ENCODE data around the gene DELE1.

DELE1 gene

DNA sequence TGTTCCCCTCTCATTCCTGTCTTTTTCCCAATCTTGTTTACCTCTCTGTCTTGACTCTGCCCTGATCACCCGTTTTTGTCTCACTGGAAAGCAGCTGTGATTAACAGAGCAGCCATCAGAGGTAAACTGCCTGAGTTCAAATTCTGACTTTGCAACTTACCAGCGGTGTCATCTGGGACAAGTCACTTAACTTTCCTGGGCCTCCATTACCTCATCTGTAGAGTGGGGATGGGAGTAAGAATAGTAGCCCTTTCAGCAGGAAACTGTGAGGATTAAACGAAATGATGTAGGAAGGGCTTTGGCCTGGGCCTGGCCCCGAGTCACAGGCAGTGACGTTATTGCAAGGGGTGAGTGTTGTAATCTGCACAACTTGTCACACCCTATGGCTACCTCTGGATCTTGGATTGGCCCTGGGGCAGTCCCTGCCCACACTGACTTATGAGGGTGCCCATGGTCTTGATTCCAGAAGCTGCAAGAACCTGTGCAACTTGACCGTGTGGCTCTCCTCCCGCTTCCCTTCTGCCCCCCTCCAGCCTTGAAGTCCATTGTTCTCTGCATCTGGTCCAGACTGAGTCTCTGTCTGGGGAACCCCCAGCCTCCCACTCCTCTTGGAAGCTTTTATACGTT, 35.0 kb downstream of the DELE1 start:
- H3K27me3 ChIP-seq (ENCODE audit: control insufficient read depth, insufficient read depth, low read length), result no peaks in the 10 kb centered on the region
- H3K4me3 ChIP-seq (ENCODE audit: low read depth, low read length), result no peak overlapping the region
- H2AFZ ChIP-seq, result no peak overlapping the region
- H3K9ac ChIP-seq, result no peak overlapping the region
- H3K79me2 ChIP-seq, result no peaks in the 10 kb centered on the region
- TF ChIP-seq, protein P1, sequence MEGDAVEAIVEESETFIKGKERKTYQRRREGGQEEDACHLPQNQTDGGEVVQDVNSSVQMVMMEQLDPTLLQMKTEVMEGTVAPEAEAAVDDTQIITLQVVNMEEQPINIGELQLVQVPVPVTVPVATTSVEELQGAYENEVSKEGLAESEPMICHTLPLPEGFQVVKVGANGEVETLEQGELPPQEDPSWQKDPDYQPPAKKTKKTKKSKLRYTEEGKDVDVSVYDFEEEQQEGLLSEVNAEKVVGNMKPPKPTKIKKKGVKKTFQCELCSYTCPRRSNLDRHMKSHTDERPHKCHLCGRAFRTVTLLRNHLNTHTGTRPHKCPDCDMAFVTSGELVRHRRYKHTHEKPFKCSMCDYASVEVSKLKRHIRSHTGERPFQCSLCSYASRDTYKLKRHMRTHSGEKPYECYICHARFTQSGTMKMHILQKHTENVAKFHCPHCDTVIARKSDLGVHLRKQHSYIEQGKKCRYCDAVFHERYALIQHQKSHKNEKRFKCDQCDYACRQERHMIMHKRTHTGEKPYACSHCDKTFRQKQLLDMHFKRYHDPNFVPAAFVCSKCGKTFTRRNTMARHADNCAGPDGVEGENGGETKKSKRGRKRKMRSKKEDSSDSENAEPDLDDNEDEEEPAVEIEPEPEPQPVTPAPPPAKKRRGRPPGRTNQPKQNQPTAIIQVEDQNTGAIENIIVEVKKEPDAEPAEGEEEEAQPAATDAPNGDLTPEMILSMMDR (IDR thresholded peaks at IDR 0.05), result no peak
- H3K36me3 ChIP-seq (ENCODE audit: control insufficient read depth, insufficient read depth, low read length), result no peaks in the 10 kb centered on the region
- H3K4me2 ChIP-seq (ENCODE audit: low read length), result no peak overlapping the region
- H3K27ac ChIP-seq, result peak overlapping the region; percentile 62
- no peaks in the 10 kb centered on the region for H3K9me3 ChIP-seq (ENCODE audit: control insufficient read depth, low read length)
- H3K4me1 ChIP-seq, result peaks cover 3% of the 10 kb centered on the region

DNA sequence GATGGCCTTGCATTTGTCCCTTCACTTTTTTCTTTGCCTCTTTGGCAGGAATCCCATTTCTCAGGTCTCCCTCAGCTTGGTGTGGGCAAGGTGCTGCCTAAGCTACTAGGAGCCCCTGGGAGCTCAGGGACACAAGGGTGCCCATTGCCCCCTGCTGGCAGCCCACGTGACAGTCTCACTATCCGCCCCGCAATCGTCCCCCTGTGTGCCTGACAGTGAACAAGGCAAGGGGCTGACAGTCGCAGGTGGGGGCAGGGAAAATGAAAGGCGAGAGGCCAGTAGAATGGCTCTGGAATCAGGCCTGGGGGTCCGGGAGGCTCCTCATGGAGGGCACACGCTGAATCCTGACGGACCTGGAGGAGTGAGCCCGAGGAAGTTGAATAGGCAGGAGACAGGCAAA, 36.3 kb downstream of the DELE1 start:
- Histone ChIP-seq H3K4me2 (ENCODE audit: low read length) (no peak overlapping the region), H3K36me3 (ENCODE audit: control insufficient read depth, insufficient read depth, low read length) (no peaks in the 10 kb centered on the region), H3K4me3 (ENCODE audit: low read depth, low read length) (no peak overlapping the region), H3K27me3 (ENCODE audit: control insufficient read depth, insufficient read depth, low read length) (no peaks in the 10 kb centered on the region), H3K4me1 (peaks cover 3% of the 10 kb centered on the region), H3K27ac (no peak overlapping the region), H3K9ac (no peak overlapping the region), H2AFZ (no peak overlapping the region), H3K79me2 (no peaks in the 10 kb centered on the region), H3K9me3 (ENCODE audit: control insufficient read depth, low read length) (no peaks in the 10 kb centered on the region)
- TF ChIP-seq, protein P1 (IDR thresholded peaks at IDR 0.05), result peak; percentile 18

DNA sequence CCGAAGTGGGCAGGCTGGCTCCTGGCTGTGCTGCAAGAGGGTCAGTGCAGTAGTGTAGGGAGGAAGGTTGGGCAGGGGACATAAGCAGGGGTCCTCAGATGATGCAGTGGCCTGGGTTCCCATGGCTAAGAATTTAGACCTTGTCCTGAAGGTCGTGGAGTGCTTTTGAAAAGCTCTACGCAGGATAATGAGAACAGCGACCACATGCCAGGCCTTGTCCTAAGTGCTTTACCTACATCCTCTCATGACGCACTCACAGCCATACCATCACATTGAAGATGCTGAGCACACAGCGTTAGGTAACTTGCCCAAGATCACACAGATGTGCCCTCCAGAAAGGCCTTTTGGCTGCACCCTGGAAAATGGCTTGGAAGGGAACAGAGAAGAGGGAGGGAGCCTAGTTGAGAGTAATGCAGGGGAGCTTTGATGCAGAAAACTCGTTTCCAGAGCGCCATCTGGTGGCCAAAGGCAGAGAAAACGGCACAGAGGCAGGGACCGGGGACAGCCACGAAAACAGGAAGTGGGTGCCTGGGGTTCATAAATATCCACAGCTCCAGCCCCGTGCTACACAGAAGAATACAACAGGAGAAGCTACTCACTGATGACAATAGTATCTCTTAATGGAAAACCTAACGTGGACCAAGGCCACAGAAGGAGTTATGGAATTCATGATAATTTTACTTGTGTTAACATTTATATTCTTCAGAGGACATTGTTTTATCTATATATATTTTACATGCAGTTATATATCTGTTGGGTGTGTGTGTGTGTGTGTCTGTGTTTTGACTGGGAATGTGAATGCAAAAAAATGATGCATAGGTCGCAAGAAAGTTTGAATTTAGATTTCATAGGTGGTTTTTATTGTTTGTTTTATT, 37.0 kb downstream of the DELE1 start:
- Histone ChIP-seq H3K79me2 (no peaks in the 10 kb centered on the region), H3K4me2 (ENCODE audit: low read length) (peak overlapping the region; percentile 43), H3K27ac (no peak overlapping the region), H3K27me3 (ENCODE audit: control insufficient read depth, insufficient read depth, low read length) (no peaks in the 10 kb centered on the region), H2AFZ (peak overlapping the region; percentile 76), H3K9me3 (ENCODE audit: control insufficient read depth, low read length) (no peaks in the 10 kb centered on the region), H3K4me1 (peaks cover 3% of the 10 kb centered on the region), H3K4me3 (ENCODE audit: low read depth, low read length) (no peak overlapping the region), H3K36me3 (ENCODE audit: control insufficient read depth, insufficient read depth, low read length) (no peaks in the 10 kb centered on the region), H3K9ac (no peak overlapping the region)
- TF ChIP-seq, protein P1 (IDR thresholded peaks at IDR 0.05), result peak; percentile 85

DNA sequence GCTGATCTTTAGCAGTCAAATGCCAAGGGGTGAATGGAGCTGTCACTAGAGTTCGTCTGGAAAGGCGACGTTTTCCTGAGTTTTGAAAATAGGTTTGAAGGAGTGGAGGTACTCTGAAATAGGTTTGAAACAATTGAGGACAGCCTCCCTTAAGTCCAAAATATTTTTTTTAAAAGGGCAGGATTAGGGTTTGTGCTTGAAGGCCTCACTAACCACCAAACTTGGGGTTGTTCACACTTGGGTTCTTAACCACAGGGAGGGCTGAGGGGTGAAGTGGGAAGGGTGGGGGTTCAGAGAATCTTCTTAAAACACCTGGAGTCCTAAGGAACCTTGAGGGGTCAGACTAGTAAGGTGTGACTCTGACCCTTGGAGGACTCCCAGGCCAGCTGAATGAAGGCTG, 37.8 kb downstream of the DELE1 start:
- Histone ChIP-seq H3K27me3 (ENCODE audit: control insufficient read depth, insufficient read depth, low read length) (no peaks in the 10 kb centered on the region), H2AFZ (peak overlapping the region; percentile 76), H3K9me3 (ENCODE audit: control insufficient read depth, low read length) (no peaks in the 10 kb centered on the region), H3K9ac (no peak overlapping the region), H3K4me3 (ENCODE audit: low read depth, low read length) (no peak overlapping the region), H3K79me2 (no peaks in the 10 kb centered on the region), H3K36me3 (ENCODE audit: control insufficient read depth, insufficient read depth, low read length) (no peaks in the 10 kb centered on the region), H3K4me1 (peaks cover 3% of the 10 kb centered on the region), H3K27ac (no peak overlapping the region), H3K4me2 (ENCODE audit: low read length) (no peak overlapping the region)
- TF ChIP-seq, protein P1 (IDR thresholded peaks at IDR 0.05), result no peak

All from parathyroid adenoma (tissue), 2 donors.